ENCODE results near the gene CD5L. TPM values are rescaled to one million over a fixed set of nuclear protein-coding genes. Genes with fewer than 3 reads are reported as not detected.

The CD5L gene
- total and polyA plus RNA-seq, 2 of the 13 experiments (the other 11 are each of a cell fraction or from before 2014, with no cell fraction given) = not detected

DNA sequence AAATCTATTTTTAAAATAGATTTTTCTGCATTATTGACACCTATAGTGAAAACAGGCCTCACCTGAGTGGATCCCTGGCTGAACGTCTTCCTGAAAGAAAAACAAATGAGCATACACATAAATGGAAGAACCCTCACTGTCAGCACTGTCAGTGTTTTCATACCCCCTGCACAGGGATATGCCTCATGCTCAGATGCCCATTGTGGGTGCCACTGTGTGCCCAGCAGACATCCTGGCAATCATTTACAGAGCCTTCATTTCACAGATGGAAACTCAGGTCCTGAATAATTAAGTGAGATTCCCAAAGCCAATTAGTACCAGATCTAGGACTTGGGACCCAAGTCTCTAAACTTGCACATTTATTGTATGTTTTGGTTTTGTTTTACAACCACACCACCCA, 41.6 kb downstream of the CD5L start:
- Histone ChIP-seq H3K4me3 (replicated peaks in 1 of 3; ENCODE audit: insufficient read depth in 1 of 3, low read depth in 2 of 3, low read length in 3 of 3) (no peak overlapping the region), H3K9me3 (ENCODE audit: low read length) (no peaks in the 10 kb centered on the region), H3K4me1 (ENCODE audit: insufficient read depth, low read length) (no peaks in the 10 kb centered on the region), H2AFZ (ENCODE audit: low read length) (no peak overlapping the region), H3K27me3 (ENCODE audit: control insufficient read depth in 1 of 2, insufficient read depth in 2 of 2, low read length in 2 of 2) (no peaks in the 10 kb centered on the region), H3K79me2 (ENCODE audit: insufficient read depth, low read length) (no peaks in the 10 kb centered on the region), H3K27ac (ENCODE audit: extremely low read length, insufficient read depth, low read length) (no peak overlapping the region), H3K4me2 (ENCODE audit: low read depth, low read length) (no peak overlapping the region), H3K36me3 (replicated peaks in 1 of 2; ENCODE audit: control insufficient read depth in 1 of 2, insufficient read depth in 2 of 2, low read length in 2 of 2) (no peaks in the 10 kb centered on the region), H4K20me1 (ENCODE audit: insufficient read depth, low read length) (no peaks in the 10 kb centered on the region), H3K9ac (ENCODE audit: insufficient read depth, low read depth, low read length) (no peak overlapping the region)
- BruUV-seq (replicated peaks) = no TSS peak
- ATAC-seq = no peak
- FAIRE-seq = no peak
- no peak for DNase-seq (ENCODE audit: low spot score)
- in situ Hi-C loops (cut with HindIII; ENCODE audit: extremely low pct_ligation_motif_present, low pct_unique_long_range_greater_than_20kb) (loop anchor here (10.0 kb wide), 1 partner anchor 55 kb away; no protein-coding TSS in a partner anchor), intact Hi-C loops (cut with micrococcal nuclease; ENCODE audit: unreplicated experiment) (no loop called here)
- no peak for TF ChIP-seq ZNF329 (CRISPR knock-in tag; IDR thresholded peaks at IDR 0.05; ENCODE audit: low read depth)
- CTCF ChIA-PET (ENCODE audit: low intra/inter-chr PET ratio, low total read pairs) = no interaction called here
- 0% methylated on average over 1 of the region's 1 CpG for WGBS (ENCODE audit: low lambda C conversion rate)
- POLR2A ChIA-PET = no interaction called here

DNA sequence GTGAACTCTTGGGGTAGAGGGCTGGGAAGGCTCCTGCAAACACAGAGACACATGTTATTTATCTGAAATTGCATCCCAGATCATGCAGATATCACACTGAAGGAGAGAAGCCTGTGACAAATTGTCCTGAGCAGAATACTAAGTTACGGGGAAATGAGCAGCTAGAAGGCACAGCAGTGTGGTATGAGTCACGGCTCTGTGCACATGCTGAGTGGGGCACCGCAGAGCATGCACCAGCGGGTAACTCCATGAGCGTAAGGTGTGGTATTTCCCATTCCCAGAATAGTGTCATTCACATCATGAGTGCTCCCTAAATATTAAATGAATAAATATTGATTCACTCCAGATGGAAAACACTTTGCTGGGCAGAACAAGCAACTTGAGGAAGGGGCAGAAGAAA, 43.4 kb downstream of the CD5L start:
- no peak overlapping the region for H3K4me2 ChIP-seq (ENCODE audit: low read depth, low read length)
- H3K9ac ChIP-seq (ENCODE audit: insufficient read depth, low read depth, low read length) = no peak overlapping the region
- no peaks in the 10 kb centered on the region for H3K36me3 ChIP-seq (replicated peaks in 1 of 2; ENCODE audit: control insufficient read depth in 1 of 2, insufficient read depth in 2 of 2, low read length in 2 of 2)
- DNase-seq (ENCODE audit: low spot score) (no peak), FAIRE-seq (no peak), ATAC-seq (no peak)
- no peak overlapping the region for H2AFZ ChIP-seq (ENCODE audit: low read length)
- POLR2A ChIA-PET = no interaction called here
- no peaks in the 10 kb centered on the region for H3K27me3 ChIP-seq (ENCODE audit: control insufficient read depth in 1 of 2, insufficient read depth in 2 of 2, low read length in 2 of 2)
- H3K4me3 ChIP-seq (replicated peaks in 1 of 3; ENCODE audit: insufficient read depth in 1 of 3, low read depth in 2 of 3, low read length in 3 of 3) = no peak overlapping the region
- CTCF ChIA-PET (ENCODE audit: low intra/inter-chr PET ratio, low total read pairs) = no interaction called here
- in situ Hi-C loops (cut with HindIII; ENCODE audit: extremely low pct_ligation_motif_present, low pct_unique_long_range_greater_than_20kb) = no loop called here
- no TSS peak for BruUV-seq (replicated peaks)
- H3K4me1 ChIP-seq (ENCODE audit: insufficient read depth, low read length) = no peaks in the 10 kb centered on the region
- no peaks in the 10 kb centered on the region for H3K79me2 ChIP-seq (ENCODE audit: insufficient read depth, low read length)
- 7% methylated on average over 5 of the region's 5 CpGs for WGBS (ENCODE audit: low lambda C conversion rate)
- no peak overlapping the region for H3K27ac ChIP-seq (ENCODE audit: extremely low read length, insufficient read depth, low read length)
- no peaks in the 10 kb centered on the region for H4K20me1 ChIP-seq (ENCODE audit: insufficient read depth, low read length)
- intact Hi-C loops (cut with micrococcal nuclease; ENCODE audit: unreplicated experiment) = no loop called here
- peaks cover 9% of the 10 kb centered on the region for H3K9me3 ChIP-seq (ENCODE audit: low read length)
- TF ChIP-seq, protein P1, sequence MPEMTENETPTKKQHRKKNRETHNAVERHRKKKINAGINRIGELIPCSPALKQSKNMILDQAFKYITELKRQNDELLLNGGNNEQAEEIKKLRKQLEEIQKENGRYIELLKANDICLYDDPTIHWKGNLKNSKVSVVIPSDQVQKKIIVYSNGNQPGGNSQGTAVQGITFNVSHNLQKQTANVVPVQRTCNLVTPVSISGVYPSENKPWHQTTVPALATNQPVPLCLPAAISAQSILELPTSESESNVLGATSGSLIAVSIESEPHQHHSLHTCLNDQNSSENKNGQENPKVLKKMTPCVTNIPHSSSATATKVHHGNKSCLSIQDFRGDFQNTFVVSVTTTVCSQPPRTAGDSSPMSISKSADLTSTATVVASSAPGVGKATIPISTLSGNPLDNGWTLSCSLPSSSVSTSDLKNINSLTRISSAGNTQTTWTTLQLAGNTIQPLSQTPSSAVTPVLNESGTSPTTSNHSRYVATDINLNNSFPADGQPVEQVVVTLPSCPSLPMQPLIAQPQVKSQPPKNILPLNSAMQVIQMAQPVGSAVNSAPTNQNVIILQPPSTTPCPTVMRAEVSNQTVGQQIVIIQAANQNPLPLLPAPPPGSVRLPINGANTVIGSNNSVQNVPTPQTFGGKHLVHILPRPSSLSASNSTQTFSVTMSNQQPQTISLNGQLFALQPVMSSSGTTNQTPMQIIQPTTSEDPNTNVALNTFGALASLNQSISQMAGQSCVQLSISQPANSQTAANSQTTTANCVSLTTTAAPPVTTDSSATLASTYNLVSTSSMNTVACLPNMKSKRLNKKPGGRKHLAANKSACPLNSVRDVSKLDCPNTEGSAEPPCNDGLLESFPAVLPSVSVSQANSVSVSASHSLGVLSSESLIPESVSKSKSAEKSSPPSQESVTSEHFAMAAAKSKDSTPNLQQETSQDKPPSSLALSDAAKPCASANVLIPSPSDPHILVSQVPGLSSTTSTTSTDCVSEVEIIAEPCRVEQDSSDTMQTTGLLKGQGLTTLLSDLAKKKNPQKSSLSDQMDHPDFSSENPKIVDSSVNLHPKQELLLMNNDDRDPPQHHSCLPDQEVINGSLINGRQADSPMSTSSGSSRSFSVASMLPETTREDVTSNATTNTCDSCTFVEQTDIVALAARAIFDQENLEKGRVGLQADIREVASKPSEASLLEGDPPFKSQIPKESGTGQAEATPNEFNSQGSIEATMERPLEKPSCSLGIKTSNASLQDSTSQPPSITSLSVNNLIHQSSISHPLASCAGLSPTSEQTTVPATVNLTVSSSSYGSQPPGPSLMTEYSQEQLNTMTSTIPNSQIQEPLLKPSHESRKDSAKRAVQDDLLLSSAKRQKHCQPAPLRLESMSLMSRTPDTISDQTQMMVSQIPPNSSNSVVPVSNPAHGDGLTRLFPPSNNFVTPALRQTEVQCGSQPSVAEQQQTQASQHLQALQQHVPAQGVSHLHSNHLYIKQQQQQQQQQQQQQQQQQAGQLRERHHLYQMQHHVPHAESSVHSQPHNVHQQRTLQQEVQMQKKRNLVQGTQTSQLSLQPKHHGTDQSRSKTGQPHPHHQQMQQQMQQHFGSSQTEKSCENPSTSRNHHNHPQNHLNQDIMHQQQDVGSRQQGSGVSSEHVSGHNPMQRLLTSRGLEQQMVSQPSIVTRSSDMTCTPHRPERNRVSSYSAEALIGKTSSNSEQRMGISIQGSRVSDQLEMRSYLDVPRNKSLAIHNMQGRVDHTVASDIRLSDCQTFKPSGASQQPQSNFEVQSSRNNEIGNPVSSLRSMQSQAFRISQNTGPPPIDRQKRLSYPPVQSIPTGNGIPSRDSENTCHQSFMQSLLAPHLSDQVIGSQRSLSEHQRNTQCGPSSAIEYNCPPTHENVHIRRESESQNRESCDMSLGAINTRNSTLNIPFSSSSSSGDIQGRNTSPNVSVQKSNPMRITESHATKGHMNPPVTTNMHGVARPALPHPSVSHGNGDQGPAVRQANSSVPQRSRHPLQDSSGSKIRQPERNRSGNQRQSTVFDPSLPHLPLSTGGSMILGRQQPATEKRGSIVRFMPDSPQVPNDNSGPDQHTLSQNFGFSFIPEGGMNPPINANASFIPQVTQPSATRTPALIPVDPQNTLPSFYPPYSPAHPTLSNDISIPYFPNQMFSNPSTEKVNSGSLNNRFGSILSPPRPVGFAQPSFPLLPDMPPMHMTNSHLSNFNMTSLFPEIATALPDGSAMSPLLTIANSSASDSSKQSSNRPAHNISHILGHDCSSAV (CRISPR knock-in tag; IDR thresholded peaks at IDR 0.05; ENCODE audit: borderline replicate concordance) = no peak
- TF ChIP-seq ZNF781 (CRISPR knock-in tag; IDR thresholded peaks at IDR 0.05; ENCODE audit: borderline replicate concordance, not compliant biosample characterization) (no peak), SAP130 (CRISPR knock-in tag; IDR thresholded peaks at IDR 0.05; ENCODE audit: low read depth) (no peak)
- TF ChIP-seq, protein P2, sequence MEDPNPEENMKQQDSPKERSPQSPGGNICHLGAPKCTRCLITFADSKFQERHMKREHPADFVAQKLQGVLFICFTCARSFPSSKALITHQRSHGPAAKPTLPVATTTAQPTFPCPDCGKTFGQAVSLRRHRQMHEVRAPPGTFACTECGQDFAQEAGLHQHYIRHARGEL (CRISPR knock-in tag; IDR thresholded peaks at IDR 0.05) = no peak
- TF ChIP-seq, protein P3, sequence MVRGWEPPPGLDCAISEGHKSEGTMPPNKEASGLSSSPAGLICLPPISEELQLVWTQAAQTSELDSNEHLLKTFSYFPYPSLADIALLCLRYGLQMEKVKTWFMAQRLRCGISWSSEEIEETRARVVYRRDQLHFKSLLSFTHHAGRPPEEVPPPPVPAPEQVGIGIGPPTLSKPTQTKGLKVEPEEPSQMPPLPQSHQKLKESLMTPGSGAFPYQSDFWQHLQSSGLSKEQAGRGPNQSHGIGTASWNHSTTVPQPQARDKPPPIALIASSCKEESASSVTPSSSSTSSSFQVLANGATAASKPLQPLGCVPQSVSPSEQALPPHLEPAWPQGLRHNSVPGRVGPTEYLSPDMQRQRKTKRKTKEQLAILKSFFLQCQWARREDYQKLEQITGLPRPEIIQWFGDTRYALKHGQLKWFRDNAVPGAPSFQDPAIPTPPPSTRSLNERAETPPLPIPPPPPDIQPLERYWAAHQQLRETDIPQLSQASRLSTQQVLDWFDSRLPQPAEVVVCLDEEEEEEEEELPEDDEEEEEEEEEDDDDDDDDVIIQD (CRISPR knock-in tag; IDR thresholded peaks at IDR 0.05; ENCODE audit: low read depth) = no peak

All from HepG2 (cell line).